Activated CD4-positive, CD25-positive, alpha-beta regulatory T cell treated with anti-CD3 and anti-CD28 coated beads, Interleukin-2, amount 50 U/mL, for 16 hours (primary cell): ENCODE data around the gene WFIKKN2.
"Not testable (repeated sequence)": the region's sequence is repeated elsewhere in the genome, so short reads cannot be mapped to it uniquely, and the experiment has no call there.

Experiments used
- DNase-seq: peaks from one replicate; pipeline ENCODE4 v3.0.0-alpha.2; 2020; ENCODE audit warnings: low read depth, low spot score

WFIKKN2 gene, protein sequence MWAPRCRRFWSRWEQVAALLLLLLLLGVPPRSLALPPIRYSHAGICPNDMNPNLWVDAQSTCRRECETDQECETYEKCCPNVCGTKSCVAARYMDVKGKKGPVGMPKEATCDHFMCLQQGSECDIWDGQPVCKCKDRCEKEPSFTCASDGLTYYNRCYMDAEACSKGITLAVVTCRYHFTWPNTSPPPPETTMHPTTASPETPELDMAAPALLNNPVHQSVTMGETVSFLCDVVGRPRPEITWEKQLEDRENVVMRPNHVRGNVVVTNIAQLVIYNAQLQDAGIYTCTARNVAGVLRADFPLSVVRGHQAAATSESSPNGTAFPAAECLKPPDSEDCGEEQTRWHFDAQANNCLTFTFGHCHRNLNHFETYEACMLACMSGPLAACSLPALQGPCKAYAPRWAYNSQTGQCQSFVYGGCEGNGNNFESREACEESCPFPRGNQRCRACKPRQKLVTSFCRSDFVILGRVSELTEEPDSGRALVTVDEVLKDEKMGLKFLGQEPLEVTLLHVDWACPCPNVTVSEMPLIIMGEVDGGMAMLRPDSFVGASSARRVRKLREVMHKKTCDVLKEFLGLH

DNA sequence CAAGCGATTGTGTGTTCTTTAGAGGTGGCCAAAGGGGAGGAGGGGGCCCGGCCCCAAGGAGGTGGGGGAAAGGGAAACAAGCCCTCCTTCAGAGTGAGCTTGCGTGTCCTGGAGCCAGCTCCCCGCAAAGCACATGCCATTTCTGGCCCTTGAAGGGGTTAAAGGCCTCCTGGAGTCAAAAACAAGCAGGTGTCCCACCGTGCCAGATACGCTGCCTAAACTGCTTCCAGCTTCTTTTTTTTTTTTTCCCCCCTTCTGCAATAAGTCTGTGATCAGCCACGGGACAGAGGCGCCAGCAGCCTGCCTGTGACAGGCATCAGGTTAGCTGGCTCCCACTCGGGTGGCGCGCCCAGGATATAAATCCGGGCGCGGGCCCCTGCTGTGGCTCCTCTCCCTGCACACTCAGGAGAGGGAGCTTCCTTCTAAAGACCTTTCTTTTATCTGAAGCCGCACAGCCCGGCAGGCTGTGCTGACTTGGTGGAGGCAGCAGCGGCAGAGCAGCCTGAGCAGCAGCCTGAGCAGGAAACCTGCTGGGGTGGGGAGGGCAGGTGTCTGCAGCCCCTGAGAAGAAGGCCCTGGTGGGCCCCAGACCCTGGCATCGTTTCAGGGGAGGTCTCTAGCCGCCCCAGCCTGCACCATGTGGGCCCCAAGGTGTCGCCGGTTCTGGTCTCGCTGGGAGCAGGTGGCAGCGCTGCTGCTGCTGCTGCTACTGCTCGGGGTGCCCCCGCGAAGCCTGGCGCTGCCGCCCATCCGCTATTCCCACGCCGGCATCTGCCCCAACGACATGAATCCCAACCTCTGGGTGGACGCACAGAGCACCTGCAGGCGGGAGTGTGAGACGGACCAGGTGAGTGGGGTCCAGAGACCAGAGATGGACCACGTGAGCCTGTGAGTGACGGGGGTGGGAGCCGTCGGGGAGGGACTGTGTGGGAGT, at the start of gene WFIKKN2:
TSS of gene WFIKKN2 (plus strand) at position 286 of the 934 bp plus-strand sequence. CDS start at position 638, 352 bp downstream.
- DNase-seq: no peak

DNA sequence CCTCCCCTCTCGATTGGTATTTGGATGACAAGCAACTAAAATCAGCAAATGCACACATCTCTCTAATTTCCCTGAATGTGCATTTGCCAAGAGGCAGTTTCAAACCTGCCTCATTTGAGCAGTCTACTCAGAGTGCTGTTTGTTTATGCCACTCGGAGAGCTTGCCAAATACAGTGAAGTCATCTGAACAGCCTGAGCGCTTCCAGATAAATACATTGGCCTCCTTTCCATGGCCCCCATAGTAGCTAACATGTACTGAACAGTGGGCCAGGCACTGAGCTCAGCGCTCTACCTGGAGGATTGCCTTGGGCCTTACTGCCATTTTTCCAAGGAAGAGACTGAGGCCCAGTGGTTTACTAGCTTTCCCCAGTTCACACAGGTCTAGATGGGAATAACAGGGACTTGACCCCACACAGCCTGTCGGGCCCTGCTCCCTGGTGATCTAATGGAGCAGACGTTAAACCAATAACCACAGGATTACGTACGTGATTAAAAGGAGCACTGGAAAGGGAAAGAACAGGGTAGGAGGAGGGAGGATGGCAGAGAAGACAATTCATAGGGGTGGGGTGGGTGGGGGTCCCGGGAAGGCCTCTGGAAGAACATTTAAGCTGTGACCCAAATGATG, 49.3 kb upstream of the WFIKKN2 start:
- no peak for DNase-seq

DNA sequence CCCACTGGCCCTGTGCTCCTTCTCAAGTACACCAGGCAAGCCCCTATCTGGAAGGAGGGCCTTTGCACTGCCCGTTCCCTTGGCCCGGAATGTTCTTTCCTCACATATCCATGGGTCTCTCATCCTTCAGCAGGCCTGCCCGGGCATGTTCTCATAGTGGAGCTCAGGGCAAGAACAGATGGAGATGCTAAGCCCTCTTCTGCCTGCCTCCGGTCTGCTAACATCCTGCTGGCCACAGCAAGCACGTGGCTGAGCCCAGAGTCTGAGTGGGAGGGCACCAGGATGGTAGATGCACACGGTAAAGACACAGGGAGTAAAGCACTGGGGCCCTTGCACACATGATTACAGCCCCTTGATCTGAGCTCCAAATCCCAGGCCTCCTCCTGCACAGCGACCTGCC, 48.3 kb upstream of the WFIKKN2 start:
- DNase-seq: no peak

DNA sequence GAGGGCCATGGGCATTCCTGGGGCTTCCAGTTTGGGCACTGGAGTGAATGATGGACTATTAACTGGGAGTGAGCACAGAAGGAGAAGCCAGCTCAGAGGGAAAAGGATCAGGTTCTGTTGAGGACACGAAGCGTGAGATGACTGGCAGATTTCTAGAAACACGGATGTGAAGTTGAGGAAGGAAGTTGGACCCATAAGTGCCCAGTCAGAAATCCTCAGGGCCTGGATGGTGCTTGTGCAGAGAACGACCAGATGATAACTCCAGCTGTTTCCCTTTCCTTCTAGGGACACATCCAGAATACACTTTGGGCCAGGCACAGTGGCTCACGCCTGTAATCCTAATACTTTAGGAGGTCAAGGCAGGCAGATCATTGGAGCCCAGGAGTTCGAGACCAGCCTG, 44.8 kb upstream of the WFIKKN2 start:
- no peak for DNase-seq

GRCh38 chr17:50792132-50792531, 43.3 kb upstream of the WFIKKN2 start:
- DNase-seq: no peak

GRCh38 chr17:50793007-50793406, 42.4 kb upstream of the WFIKKN2 start:
- DNase-seq: no peak

GRCh38 chr17:50794361-50794760, 41.0 kb upstream of the WFIKKN2 start:
- DNase-seq: no peak

DNA sequence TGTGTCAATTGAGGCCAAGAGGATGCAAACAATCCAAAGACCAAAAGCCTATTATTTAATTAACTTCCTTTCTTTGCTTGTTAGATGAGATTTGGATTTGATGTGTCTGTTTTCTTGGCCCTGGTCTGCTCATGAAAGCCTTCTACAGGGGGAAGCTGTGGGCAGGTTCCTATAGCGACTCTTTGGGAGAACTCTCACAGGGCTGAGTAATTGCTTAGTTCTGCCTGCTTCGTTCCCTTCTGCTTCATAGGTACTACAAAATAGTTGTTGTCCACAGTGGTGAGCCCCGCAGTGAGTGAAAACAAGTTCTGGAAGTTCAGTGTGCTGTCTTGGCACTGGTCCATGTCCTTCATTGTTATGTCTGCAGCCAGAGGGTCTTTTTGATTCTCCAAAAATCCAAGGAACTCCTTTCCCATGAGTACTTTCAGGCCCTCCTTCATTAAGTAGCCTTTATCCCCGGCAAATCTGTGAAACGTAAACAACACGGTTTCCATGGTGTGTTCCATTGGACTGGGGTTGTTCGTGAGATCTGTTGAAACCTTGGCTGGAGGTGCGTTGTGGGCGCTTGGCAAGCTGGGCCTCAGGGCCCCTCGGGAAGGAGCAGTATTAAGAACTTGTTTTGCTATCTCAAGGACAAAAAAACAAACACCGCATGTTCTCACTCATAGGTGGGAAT, 38.1 kb upstream of the WFIKKN2 start:
- DNase-seq: no peak

DNA sequence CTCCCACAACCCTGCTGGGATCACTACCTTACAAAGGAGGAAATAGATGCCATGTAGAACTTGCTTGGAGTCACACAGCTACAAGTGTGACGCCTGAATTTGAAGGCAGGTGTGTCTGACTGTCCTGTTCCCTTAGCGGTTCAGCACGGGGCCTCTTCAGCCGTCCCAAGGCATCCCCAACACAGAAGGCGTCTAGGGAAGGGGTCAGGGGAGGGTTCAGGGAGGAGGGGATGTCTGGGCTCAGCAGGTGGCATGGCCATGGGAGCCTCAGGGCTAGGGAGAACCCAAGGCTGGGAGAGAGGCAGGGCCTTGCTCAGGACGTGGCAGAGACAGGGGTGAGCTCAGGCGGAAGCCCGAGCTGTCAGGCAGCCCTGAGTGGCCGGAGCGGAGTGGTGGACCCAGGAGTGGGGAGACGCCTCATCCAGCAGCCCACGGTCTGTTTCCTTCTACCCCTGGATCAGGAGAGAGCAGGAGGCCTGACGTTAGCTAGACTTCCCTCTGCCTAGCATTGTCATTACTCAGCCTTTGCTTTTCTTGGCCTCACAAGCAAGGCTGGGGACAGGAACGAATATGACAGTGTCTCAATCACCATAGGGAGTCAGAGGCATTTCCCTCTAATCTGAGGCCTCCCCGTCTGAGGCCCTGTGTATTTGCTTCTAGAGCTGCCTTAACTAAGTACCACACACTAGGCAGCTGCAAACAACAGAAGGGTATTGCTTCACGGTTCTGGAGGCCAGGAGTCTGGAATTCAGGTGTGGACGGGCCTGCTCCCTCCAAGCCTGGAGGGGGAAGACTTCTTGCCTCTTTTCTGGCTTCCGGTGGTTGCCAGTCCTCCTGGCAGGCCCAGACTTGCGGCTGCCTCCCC, 36.7 kb upstream of the WFIKKN2 start:
- no peak for DNase-seq

DNA sequence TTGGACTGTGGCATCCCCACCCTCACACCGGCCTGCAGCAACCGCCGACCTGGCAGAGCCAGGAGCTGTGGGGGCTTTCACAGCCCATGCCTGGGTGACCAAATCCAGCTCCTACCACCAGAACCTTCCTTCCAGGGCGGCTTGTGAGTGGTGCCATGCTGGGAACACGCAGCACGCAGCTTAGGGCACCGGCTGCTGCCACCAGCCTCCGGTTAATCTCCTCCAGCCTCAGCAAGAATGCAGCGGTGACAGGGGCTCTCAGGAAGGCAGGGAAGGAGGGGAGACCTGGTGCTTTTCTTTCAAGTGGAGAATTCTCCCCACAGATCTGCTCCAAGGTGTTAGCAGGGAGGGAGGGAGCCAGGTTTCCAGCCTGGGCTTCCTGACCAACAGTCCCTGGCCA, 35.8 kb upstream of the WFIKKN2 start:
- DNase-seq: no peak

DNA sequence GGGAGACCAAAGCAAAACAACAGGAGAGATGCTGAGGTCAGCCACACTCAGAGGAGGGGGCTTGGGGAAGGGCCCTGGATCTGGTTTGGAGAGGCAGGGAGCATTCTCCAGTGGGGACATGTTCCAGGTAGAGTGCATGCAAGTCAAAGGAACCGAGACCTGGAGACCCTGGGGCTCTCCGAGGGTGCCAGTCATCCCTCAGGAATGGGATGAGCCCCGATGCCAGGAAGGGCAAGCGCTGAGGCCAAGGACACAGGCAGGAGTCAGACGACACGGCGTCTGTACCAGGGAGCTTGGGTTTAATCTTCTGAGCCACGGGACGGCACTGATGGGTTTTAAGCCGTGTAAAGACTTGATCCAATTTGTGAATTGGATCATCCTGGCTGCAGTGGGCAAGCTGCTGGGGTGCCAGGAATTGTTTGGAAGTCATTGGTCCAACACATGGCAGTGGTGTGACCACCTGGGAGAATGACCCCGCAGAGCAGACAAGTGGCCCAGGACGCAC, 35.1 kb upstream of the WFIKKN2 start:
- no peak for DNase-seq

- DNase-seq: no peak
Observed at GRCh38 chr17:50802609-50803571, 32.5 kb upstream of the WFIKKN2 start.

GRCh38 chr17:50803676-50804075, 31.7 kb upstream of the WFIKKN2 start:
- DNase-seq: no peak

GRCh38 chr17:50804749-50805475, 30.5 kb upstream of the WFIKKN2 start:
- DNase-seq: not testable (repeated sequence)

GRCh38 chr17:50805486-50805885, 29.9 kb upstream of the WFIKKN2 start:
- no peak for DNase-seq

DNA sequence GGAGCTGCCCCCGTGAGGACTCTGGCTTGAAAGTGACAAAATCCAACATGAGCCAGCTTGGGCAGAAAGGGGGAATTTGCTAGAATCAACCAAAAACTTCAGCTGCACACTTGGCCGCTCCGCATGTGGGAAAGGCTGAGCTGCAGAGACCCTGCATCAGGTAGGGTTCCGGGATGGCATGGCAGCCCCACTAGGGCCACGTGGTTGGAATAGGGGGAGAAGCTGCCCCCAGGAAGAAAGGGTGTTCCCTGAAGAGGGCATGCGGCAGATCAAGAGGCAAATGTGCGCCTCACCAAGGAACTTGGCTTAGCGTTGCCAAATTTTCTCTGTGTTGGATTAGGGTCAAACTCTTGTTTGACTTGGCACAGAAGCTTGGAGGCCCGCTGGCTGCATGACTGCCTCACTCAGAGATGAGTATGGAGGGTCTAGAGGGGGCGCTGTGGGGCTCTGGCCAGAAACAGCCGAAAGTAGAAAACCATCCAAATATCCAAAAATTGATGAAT, 29.2 kb upstream of the WFIKKN2 start:
- no peak for DNase-seq

GRCh38 chr17:50807009-50807408, 28.4 kb upstream of the WFIKKN2 start:
- DNase-seq: no peak

GRCh38 chr17:50807675-50808074, 27.7 kb upstream of the WFIKKN2 start:
- DNase-seq: no peak
